HUES6 (cell line): Measurements from ENCODE around the gene RLBP1.

Experiments
- H3K27ac ChIP-seq: 2 replicates; pipeline ENCODE4 v1.7.0; 2013; ENCODE audit warnings: low read depth, mild to moderate bottlenecking, low read length, inconsistent platforms
- H3K27me3 ChIP-seq: 2 replicates; pipeline ENCODE4 v1.6.1; 2013; ENCODE audit warnings: low read length; ENCODE audit not compliant: control insufficient read depth, insufficient read depth
- H3K36me3 ChIP-seq: 2 replicates; pipeline ENCODE4 v1.6.1; 2013; ENCODE audit warnings: low read length; ENCODE audit not compliant: control insufficient read depth, insufficient read depth
- H3K4me1 ChIP-seq: 2 replicates; pipeline ENCODE4 v1.6.1; 2013; ENCODE audit warnings: low read length; ENCODE audit not compliant: control insufficient read depth, insufficient read depth
- H3K4me3 ChIP-seq: 2 replicates; pipeline ENCODE4 v1.5.1; 2013; ENCODE audit warnings: low read depth, low read length
- H3K9ac ChIP-seq: one replicate; pipeline ENCODE4 v1.6.1; 2013; ENCODE audit warnings: mild to moderate bottlenecking, low read length
- H3K9me3 ChIP-seq: 2 replicates; pipeline ENCODE4 v1.6.1; 2013; ENCODE audit warnings: low read depth, low read length; ENCODE audit not compliant: control insufficient read depth, insufficient read depth

Gene RLBP1

GRCh38 chr15:89205991-89206585, 15.3 kb downstream of the RLBP1 start:
- Histone ChIP-seq H3K9me3 (no peaks in the 10 kb centered on the region), H3K4me3 (no peak overlapping the region), H3K4me1 (no peaks in the 10 kb centered on the region; the same call in 1 of the 2 replicates), H3K27ac (no peak overlapping the region), H3K36me3 (no peaks in the 10 kb centered on the region), H3K27me3 (no peaks in the 10 kb centered on the region), H3K9ac (no peak overlapping the region)

GRCh38 chr15:89203705-89204273, 17.6 kb downstream of the RLBP1 start:
- no peak overlapping the region for H3K27ac ChIP-seq
- no peaks in the 10 kb centered on the region for H3K9me3 ChIP-seq
- no peak overlapping the region for H3K9ac ChIP-seq
- peaks cover 12% of the 10 kb centered on the region for H3K4me1 ChIP-seq
- no peaks in the 10 kb centered on the region for H3K27me3 ChIP-seq
- H3K36me3 ChIP-seq: no peaks in the 10 kb centered on the region
- H3K4me3 ChIP-seq: no peak overlapping the region

- no peaks in the 10 kb centered on the region for H3K9me3 ChIP-seq
- no peak overlapping the region for H3K27ac ChIP-seq
- peaks cover 30% of the 10 kb centered on the region for H3K4me1 ChIP-seq
- H3K27me3 ChIP-seq: no peaks in the 10 kb centered on the region
- no peaks in the 10 kb centered on the region for H3K36me3 ChIP-seq
- no peak overlapping the region for H3K9ac ChIP-seq
- H3K4me3 ChIP-seq: no peak overlapping the region
These were observed 19.8 kb downstream of the RLBP1 start for GRCh38 chr15:89201465-89202005.

- H3K27me3 ChIP-seq: no peaks in the 10 kb centered on the region
- peaks cover 37% of the 10 kb centered on the region for H3K4me1 ChIP-seq
- H3K9ac ChIP-seq: no peak overlapping the region
- H3K36me3 ChIP-seq: no peaks in the 10 kb centered on the region
- no peak overlapping the region for H3K27ac ChIP-seq
- H3K4me3 ChIP-seq: no peak overlapping the region
- H3K9me3 ChIP-seq: no peaks in the 10 kb centered on the region
These were observed 21.2 kb downstream of the RLBP1 start for GRCh38 chr15:89200182-89200581.

GRCh38 chr15:89199746-89200145, 21.6 kb downstream of the RLBP1 start:
- Histone ChIP-seq H3K9ac (no peak overlapping the region), H3K27ac (no peak overlapping the region), H3K36me3 (no peaks in the 10 kb centered on the region), H3K9me3 (no peaks in the 10 kb centered on the region), H3K4me1 (peaks cover 37% of the 10 kb centered on the region), H3K4me3 (no peak overlapping the region), H3K27me3 (no peaks in the 10 kb centered on the region)

GRCh38 chr15:89198934-89199333, 22.4 kb downstream of the RLBP1 start:
- Histone ChIP-seq H3K27me3 (no peaks in the 10 kb centered on the region), H3K4me3 (no peak overlapping the region), H3K36me3 (no peaks in the 10 kb centered on the region), H3K9ac (no peak overlapping the region), H3K9me3 (no peaks in the 10 kb centered on the region), H3K4me1 (peaks cover 37% of the 10 kb centered on the region), H3K27ac (no peak overlapping the region)

- no peak overlapping the region for H3K9ac ChIP-seq
- no peaks in the 10 kb centered on the region for H3K27me3 ChIP-seq
- no peak overlapping the region for H3K4me3 ChIP-seq
- H3K9me3 ChIP-seq: no peaks in the 10 kb centered on the region
- peaks cover 37% of the 10 kb centered on the region for H3K4me1 ChIP-seq
- peaks cover under 1% of the 10 kb centered on the region; the same call in 1 of the 2 replicates for H3K36me3 ChIP-seq
- H3K27ac ChIP-seq: no peak overlapping the region
These were observed 23.2 kb downstream of the RLBP1 start for GRCh38 chr15:89198196-89198595.

- Histone ChIP-seq H3K27ac (peak overlapping the region; percentile 16; the same call in 1 of the 2 replicates), H3K36me3 (peaks cover 4% of the 10 kb centered on the region; the same call in 1 of the 2 replicates), H3K9me3 (no peaks in the 10 kb centered on the region), H3K4me3 (peak overlapping the region; percentile 9; the same call in 1 of the 2 replicates), H3K9ac (no peak overlapping the region), H3K4me1 (peaks cover 37% of the 10 kb centered on the region), H3K27me3 (no peaks in the 10 kb centered on the region)
These were observed 23.8 kb downstream of the RLBP1 start for GRCh38 chr15:89197503-89197971.

- Histone ChIP-seq H3K27me3 (no peaks in the 10 kb centered on the region), H3K4me1 (peaks cover 37% of the 10 kb centered on the region), H3K4me3 (no peak overlapping the region), H3K9ac (no peak overlapping the region), H3K36me3 (peaks cover 4% of the 10 kb centered on the region; the same call in 1 of the 2 replicates), H3K27ac (no peak overlapping the region), H3K9me3 (no peaks in the 10 kb centered on the region)
These were observed 24.4 kb downstream of the RLBP1 start for GRCh38 chr15:89196994-89197393.

GRCh38 chr15:89196241-89196640, 25.1 kb downstream of the RLBP1 start:
- Histone ChIP-seq H3K27ac (no peak overlapping the region), H3K9me3 (no peaks in the 10 kb centered on the region), H3K4me3 (no peak overlapping the region), H3K4me1 (peaks cover 37% of the 10 kb centered on the region), H3K27me3 (no peaks in the 10 kb centered on the region), H3K36me3 (peaks cover 4% of the 10 kb centered on the region; the same call in 1 of the 2 replicates), H3K9ac (no peak overlapping the region)

- H3K9me3 ChIP-seq: no peaks in the 10 kb centered on the region
- no peak overlapping the region for H3K27ac ChIP-seq
- no peaks in the 10 kb centered on the region for H3K27me3 ChIP-seq
- peaks cover 7% of the 10 kb centered on the region for H3K36me3 ChIP-seq
- no peak overlapping the region for H3K4me3 ChIP-seq
- no peak overlapping the region for H3K9ac ChIP-seq
- peaks cover 37% of the 10 kb centered on the region for H3K4me1 ChIP-seq
These were observed 25.5 kb downstream of the RLBP1 start for GRCh38 chr15:89195836-89196235.
